Measurements from ENCODE around the gene KIF19. TPM values are rescaled to one million over a fixed set of nuclear protein-coding genes. Genes with fewer than 3 reads are reported as not detected.

The KIF19 gene
- total and polyA plus RNA-seq, 8 donors: 0.20 to 44.3 (median 0.58) TPM; not detected in 3

- Histone ChIP-seq H3K27ac (no peak overlapping the region), H3K36me3 (no peaks in the 10 kb centered on the region), H3K4me3 (no peak overlapping the region), H3K4me1 (peaks cover 7 to 34% (median 23%) of the 10 kb centered on the region in 4 donors), H3K9me3 (no peaks in the 10 kb centered on the region), H3K27me3 (peaks cover 26 to 100% (median 84%) of the 10 kb centered on the region in 3 donors)
- intact Hi-C loops (cut with DNase I; ENCODE audit: low total_unique reads): no loop called here
- TF ChIP-seq EP300 (IDR thresholded peaks at IDR 0.05) (no peak), POLR2A (IDR thresholded peaks at IDR 0.05) (no peak), POLR2AphosphoS5 (IDR thresholded peaks at IDR 0.05) (no peak), CTCF (IDR thresholded peaks at IDR 0.05) (no peak)
- 77 to 84% (median 81%) methylated on average over 9 of the region's 9 CpGs for WGBS, 5 donors
- DNase-seq: no peak
Observed at GRCh38 chr17:74358697-74359096, 32.7 kb downstream of the KIF19 start.

GRCh38 chr17:74359916-74360315 lies 33.9 kb downstream of the KIF19 start:
- H3K36me3 ChIP-seq: no peaks in the 10 kb centered on the region
- peaks cover 16 to 88% (median 73%) of the 10 kb centered on the region in 3 donors for H3K27me3 ChIP-seq
- 91 to 95% (median 94%) methylated on average over 17 to 22 of the region's 22 CpGs for WGBS, 5 donors
- no peak overlapping the region for H3K27ac ChIP-seq
- peaks cover 7 to 29% (median 23%) of the 10 kb centered on the region in 4 donors for H3K4me1 ChIP-seq
- H3K4me3 ChIP-seq: no peak overlapping the region
- TF ChIP-seq EP300 (IDR thresholded peaks at IDR 0.05) (no peak), POLR2AphosphoS5 (IDR thresholded peaks at IDR 0.05) (no peak), POLR2A (IDR thresholded peaks at IDR 0.05) (no peak), CTCF (IDR thresholded peaks at IDR 0.05) (no peak)
- intact Hi-C loops (cut with DNase I; ENCODE audit: low total_unique reads): no loop called here
- H3K9me3 ChIP-seq: no peaks in the 10 kb centered on the region
- no peak for DNase-seq

- Histone ChIP-seq H3K36me3 (no peaks in the 10 kb centered on the region), H3K9me3 (no peaks in the 10 kb centered on the region), H3K4me1 (peaks cover 7 to 29% (median 23%) of the 10 kb centered on the region in 4 donors), H3K4me3 (no peak overlapping the region), H3K27me3 (peaks cover 16 to 79% (median 67%) of the 10 kb centered on the region in 3 donors), H3K27ac (no peak overlapping the region)
- intact Hi-C loops (cut with DNase I; ENCODE audit: low total_unique reads): no loop called here
- WGBS, 5 donors: 45 to 63% (median 55%) methylated on average over 7 of the region's 7 CpGs
- TF ChIP-seq POLR2A (IDR thresholded peaks at IDR 0.05): no peak
- no peak for TF ChIP-seq POLR2AphosphoS5 (IDR thresholded peaks at IDR 0.05)
- DNase-seq: no peak
Observed at GRCh38 chr17:74360899-74361229, 34.8 kb downstream of the KIF19 start.

GRCh38 chr17:74361230-74362068 lies 35.4 kb downstream of the KIF19 start, which contains the start of gene BTBD17:
Gene BTBD17 (minus strand): TSS chr17:74361868. CDS start chr17:74361819, 49 bp downstream.
- intact Hi-C loops (cut with DNase I; ENCODE audit: low total_unique reads): no loop called here
- Histone ChIP-seq H3K4me1 (peaks cover 7 to 28% (median 22%) of the 10 kb centered on the region in 4 donors), H3K9me3 (no peaks in the 10 kb centered on the region), H3K4me3 (no peak within 1 kb of the TSS), H3K36me3 (no peaks in the 10 kb centered on the region), H3K27me3 (peaks cover 16 to 73% (median 62%) of the 10 kb centered on the region in 3 donors), H3K27ac (no peak within 1 kb of the TSS)
- peak; percentile 64 to 79 for DNase-seq
- peak in 5 of 7 experiments; percentile 33 to 68 (median 56) for TF ChIP-seq CTCF (IDR thresholded peaks at IDR 0.05)
- no peak for TF ChIP-seq POLR2A (IDR thresholded peaks at IDR 0.05)
- 23 to 29% (median 27%) methylated on average over 24 to 28 of the region's 28 CpGs for WGBS, 5 donors

- no peak overlapping the region for H3K27ac ChIP-seq
- intact Hi-C loops (cut with DNase I; ENCODE audit: low total_unique reads): no loop called here
- DNase-seq: no peak
- no peaks in the 10 kb centered on the region for H3K36me3 ChIP-seq
- peaks cover 14 to 67% (median 56%) of the 10 kb centered on the region in 3 donors for H3K27me3 ChIP-seq
- H3K4me3 ChIP-seq: no peak overlapping the region
- TF ChIP-seq CTCF (IDR thresholded peaks at IDR 0.05): no peak
- TF ChIP-seq POLR2AphosphoS5 (IDR thresholded peaks at IDR 0.05): no peak
- TF ChIP-seq EP300 (IDR thresholded peaks at IDR 0.05): no peak
- no peak for TF ChIP-seq POLR2A (IDR thresholded peaks at IDR 0.05)
- 16 to 23% (median 21%) methylated on average over 3 to 9 of the region's 9 CpGs for WGBS, 5 donors
- H3K4me1 ChIP-seq: peaks cover 1 to 22% (median 16%) of the 10 kb centered on the region in 4 donors
- H3K9me3 ChIP-seq: no peaks in the 10 kb centered on the region
Observed at GRCh38 chr17:74362069-74362405, 36.0 kb downstream of the KIF19 start.

Data from stomach (tissue), 9 donors.